Neural cell (in vitro differentiated cells): ENCODE results near the gene LPP. TPM values are rescaled to one million over a fixed set of nuclear protein-coding genes. Genes with fewer than 3 reads are reported as not detected.

Experiments
- H2AFZ ChIP-seq: fragments of 200-600, 300-800 bp; sonication (generic), shearing (Covaris generic); 2 replicates; pipeline ENCODE4 v1.6.0; 2014; ENCODE audit warnings: low read depth, mild to moderate bottlenecking, antibody characterized with exemption, low read length, moderate library complexity
- H3F3A ChIP-seq: fragments of 200-600 bp; shearing (Covaris generic); 2 replicates; pipeline ENCODE4 v1.6.1; 2016; ENCODE audit warnings: mild to moderate bottlenecking, moderate library complexity, mixed read lengths, antibody characterized with exemption, low read length; ENCODE audit not compliant: insufficient read depth, poor library complexity, severe bottlenecking
- H3K27ac ChIP-seq: fragments of 200-600, 300-800 bp; sonication (generic), shearing (Covaris generic); 2 replicates; pipeline ENCODE4 v1.5.1; 2014; ENCODE audit warnings: mild to moderate bottlenecking, low read length, moderate library complexity
- H3K27me3 ChIP-seq: fragments of 300-800, 200-600 bp; sonication (generic), shearing (Covaris generic); 2 replicates; pipeline ENCODE4 v1.6.0; 2014; ENCODE audit warnings: mild to moderate bottlenecking, low read depth, low read length, moderate library complexity; ENCODE audit not compliant: insufficient read depth
- H3K36me3 ChIP-seq: fragments of 300-800, 200-600 bp; sonication (generic), shearing (Covaris generic); 2 replicates; pipeline ENCODE4 v1.5.1; 2014; ENCODE audit warnings: mild to moderate bottlenecking, antibody characterized with exemption, low read length, moderate library complexity; ENCODE audit not compliant: insufficient read depth
- H3K4me2 ChIP-seq: fragments of 300-800, 200-600 bp; sonication (generic), shearing (Covaris generic); 2 replicates; pipeline ENCODE4 v1.6.0; 2014; ENCODE audit warnings: mild to moderate bottlenecking, low read length
- H3K4me3 ChIP-seq: fragments of 300-800, 200-600 bp; sonication (generic), shearing (Covaris generic); 2 replicates; pipeline ENCODE4 v1.5.1; 2014; ENCODE audit warnings: mild to moderate bottlenecking, low read length, moderate library complexity
- H3K79me2 ChIP-seq: fragments of 200-600 bp; shearing (Covaris generic); replicated peaks from 2 replicates; pipeline ENCODE4 v1.6.0; 2014; ENCODE audit warnings: mild to moderate bottlenecking, low read length, moderate library complexity; ENCODE audit not compliant: insufficient read depth
- H3K9ac ChIP-seq: fragments of 300-800, 200-600 bp; sonication (generic), shearing (Covaris generic); 2 replicates; pipeline ENCODE4 v1.6.1; 2016; ENCODE audit warnings: mild to moderate bottlenecking, low read length, mixed read lengths
- H3K9me2 ChIP-seq: fragments of 200-600 bp; shearing (Covaris generic); 2 replicates; pipeline ENCODE4 v1.6.1; 2016; ENCODE audit warnings: mild to moderate bottlenecking, low read length, mixed read lengths; ENCODE audit not compliant: insufficient read depth
- H3K9me3 ChIP-seq: fragments of 200-600, 300-800 bp; sonication (generic), shearing (Covaris generic); 2 replicates; pipeline ENCODE4 v1.6.1; 2016; ENCODE audit warnings: mild to moderate bottlenecking, mixed run types, low read length, moderate library complexity, mixed read lengths
- H4K20me1 ChIP-seq: fragments of 200-600 bp; shearing (Covaris generic); 2 replicates; pipeline ENCODE4 v1.6.1; 2016; ENCODE audit warnings: mild to moderate bottlenecking, mixed run types; ENCODE audit not compliant: insufficient read depth
- CTCF ChIP-seq: fragments of 450-650 bp; IDR thresholded peaks from 2 replicates; pipeline ENCODE4 v1.5.1; 2014; ENCODE audit warnings: antibody characterized with exemption, mild to moderate bottlenecking, moderate library complexity; ENCODE audit not compliant: poor library complexity, severe bottlenecking
- EP300 ChIP-seq: fragments of 450-650 bp; conservative IDR thresholded peaks from 2 replicates; pipeline ENCODE4 v1.6.1; 2014; ENCODE audit warnings: antibody characterized with exemption, mild to moderate bottlenecking, moderate library complexity; ENCODE audit not compliant: poor library complexity, severe bottlenecking
- EZH2 ChIP-seq: fragments of 200-600, 300-800 bp; shearing (Covaris generic), sonication (generic); IDR thresholded peaks from 2 replicates; pipeline ENCODE4 v1.6.1; 2014; ENCODE audit warnings: antibody characterized with exemption, low read length, borderline replicate concordance, mild to moderate bottlenecking; ENCODE audit not compliant: insufficient read depth, poor library complexity, severe bottlenecking
- MXI1 ChIP-seq: fragments of 450-650 bp; conservative IDR thresholded peaks from 2 replicates; pipeline ENCODE4 v1.6.1; 2014; ENCODE audit warnings: antibody characterized with exemption, mild to moderate bottlenecking; ENCODE audit not compliant: poor library complexity, severe bottlenecking
- POLR2AphosphoS5 ChIP-seq: IDR thresholded peaks from 2 replicates; pipeline ENCODE4 v1.6.1; 2012
- RAD21 ChIP-seq: fragments of 450-650 bp; conservative IDR thresholded peaks from 2 replicates; pipeline ENCODE4 v1.6.1; 2014; ENCODE audit warnings: antibody characterized with exemption, mild to moderate bottlenecking, moderate library complexity
- REST ChIP-seq: IDR thresholded peaks from 2 replicates; pipeline ENCODE4 v1.6.1; 2012; ENCODE audit warnings: borderline replicate concordance
- SMC3 ChIP-seq: fragments of 450-650 bp; conservative IDR thresholded peaks from 2 replicates; pipeline ENCODE4 v1.6.1; 2014; ENCODE audit warnings: antibody characterized with exemption, mild to moderate bottlenecking, moderate library complexity; ENCODE audit not compliant: poor library complexity
- TAF1 ChIP-seq: IDR thresholded peaks from 2 replicates; pipeline ENCODE4 v1.6.1; 2012; ENCODE audit warnings: low read depth
- polyA plus RNA-seq: library from polyadenylated mRNA; depleted of rRNA; stranded (reverse); fragments of >200 nt; gene quantifications from 2 replicates; pipeline ENCODE4 v1.2.3, GENCODE V29; 2014

Gene LPP
- polyA plus RNA-seq, 1 donor from 2014 or later = 3.0 TPM

GRCh38 chr3:188472336-188472735 is 318.4 kb downstream of the LPP start:
- Histone ChIP-seq H2AFZ (no peak overlapping the region), H3K27ac (peak overlapping the region; percentile 58), H3K4me3 (peak overlapping the region; percentile 16), H3K9me2 (no peaks in the 10 kb centered on the region), H3K9ac (no peak overlapping the region), H3K36me3 (no peaks in the 10 kb centered on the region), H3K9me3 (peaks cover 3% of the 10 kb centered on the region), H3F3A (no peaks in the 10 kb centered on the region), H3K79me2 (no peaks in the 10 kb centered on the region), H4K20me1 (no peaks in the 10 kb centered on the region), H3K4me2 (peak overlapping the region; percentile 16), H3K27me3 (no peaks in the 10 kb centered on the region)
- TF ChIP-seq MXI1 = no peak
- TF ChIP-seq EP300 = peak; percentile 26

- Histone ChIP-seq H2AFZ (no peak overlapping the region), H3K27me3 (no peaks in the 10 kb centered on the region), H3K4me2 (no peak overlapping the region), H3K9me2 (no peaks in the 10 kb centered on the region), H4K20me1 (no peaks in the 10 kb centered on the region), H3K27ac (peak overlapping the region; percentile 58), H3F3A (no peaks in the 10 kb centered on the region), H3K9ac (no peak overlapping the region), H3K9me3 (no peaks in the 10 kb centered on the region), H3K36me3 (no peaks in the 10 kb centered on the region), H3K79me2 (no peaks in the 10 kb centered on the region), H3K4me3 (no peak overlapping the region)
- TF ChIP-seq MXI1 (no peak), SMC3 (no peak), POLR2AphosphoS5 (no peak), RAD21 (no peak), CTCF (no peak), EP300 (no peak), REST (no peak), TAF1 (no peak), EZH2 (no peak)
These were observed 319.1 kb downstream of the LPP start for GRCh38 chr3:188473045-188473444.

DNA sequence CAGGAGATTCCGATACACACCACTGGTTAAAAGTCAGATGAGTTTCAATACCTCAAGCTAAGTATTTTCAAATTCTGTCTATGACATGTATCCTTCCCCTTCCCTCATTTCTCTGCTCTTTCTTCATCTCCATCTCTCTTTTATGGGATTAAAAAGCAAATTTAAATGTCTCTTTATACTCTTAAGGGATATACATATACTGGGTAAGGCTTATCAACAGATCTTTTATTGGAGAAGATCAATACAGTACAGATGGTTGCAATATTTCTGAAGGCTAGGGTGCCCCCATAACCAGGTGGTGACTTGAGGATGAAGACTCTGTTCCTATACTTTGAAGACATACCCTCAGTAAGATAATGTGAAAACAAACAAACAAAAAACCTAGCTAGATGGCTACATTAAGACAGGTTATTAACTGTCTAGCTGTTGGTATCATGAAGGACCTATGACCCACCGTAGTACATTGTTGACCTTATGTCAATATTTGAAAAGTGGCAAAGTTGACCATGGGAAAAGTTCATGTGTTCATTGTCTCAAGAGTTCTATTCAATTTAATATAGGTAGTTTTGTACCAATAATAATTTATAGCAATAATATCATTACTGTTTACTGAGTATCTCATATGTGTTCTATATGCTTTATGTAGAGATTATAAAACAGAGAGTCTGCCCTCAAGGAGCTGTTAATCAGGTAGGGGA is 319.8 kb downstream of the LPP start:
- Histone ChIP-seq H3K4me2 (no peak overlapping the region), H3K9me3 (no peaks in the 10 kb centered on the region), H3K9me2 (no peaks in the 10 kb centered on the region), H3K27ac (no peak overlapping the region), H4K20me1 (no peaks in the 10 kb centered on the region), H3F3A (no peaks in the 10 kb centered on the region), H3K27me3 (no peaks in the 10 kb centered on the region), H2AFZ (no peak overlapping the region), H3K79me2 (no peaks in the 10 kb centered on the region), H3K4me3 (no peak overlapping the region), H3K36me3 (no peaks in the 10 kb centered on the region), H3K9ac (no peak overlapping the region)
- TF ChIP-seq POLR2AphosphoS5 = no peak
- TF ChIP-seq RAD21 = no peak
- no peak for TF ChIP-seq SMC3
- TF ChIP-seq MXI1 = no peak
- no peak for TF ChIP-seq CTCF
